22Rv1 (cell line): ENCODE measurements around the gene GALR3.

ENCODE experiments used
- H3K27ac ChIP-seq: fragments of 450-650 bp; 2 replicates; pipeline ENCODE4 v1.5.1; 2017
- ZFX ChIP-seq: fragments of 450-650 bp; IDR thresholded peaks from 2 replicates; pipeline ENCODE4 v1.6.1; 2017; ENCODE audit warnings: antibody characterized with exemption, borderline replicate concordance
- TF ChIP-seq, protein P1 (sequence below): fragments of 450-650 bp; IDR thresholded peaks from 2 replicates; pipeline ENCODE4 v1.5.1; 2017; ENCODE audit warnings: mild to moderate bottlenecking

GALR3 gene

DNA sequence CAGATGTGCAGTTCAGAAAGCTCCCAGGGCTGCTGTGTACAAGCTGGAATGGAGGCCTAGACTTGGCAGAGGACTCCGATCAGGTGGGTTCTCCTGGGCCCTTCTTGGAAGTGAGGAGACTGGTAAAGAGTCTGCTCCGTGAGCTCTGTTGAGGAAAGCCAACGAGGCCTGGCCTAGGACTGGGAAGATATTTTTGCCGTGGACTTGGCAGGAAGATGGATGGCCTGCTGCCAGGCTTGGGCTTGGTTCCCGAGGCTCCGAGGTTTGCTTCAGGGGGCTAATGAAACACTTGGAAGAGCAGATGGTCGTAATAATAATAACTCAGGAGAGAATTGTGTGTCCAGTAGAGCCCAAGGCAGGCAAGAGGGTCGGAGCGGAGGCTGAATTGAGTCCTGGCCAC lies 3.9 kb downstream of the GALR3 start:
- no peak overlapping the region for H3K27ac ChIP-seq
- TF ChIP-seq, protein P1, sequence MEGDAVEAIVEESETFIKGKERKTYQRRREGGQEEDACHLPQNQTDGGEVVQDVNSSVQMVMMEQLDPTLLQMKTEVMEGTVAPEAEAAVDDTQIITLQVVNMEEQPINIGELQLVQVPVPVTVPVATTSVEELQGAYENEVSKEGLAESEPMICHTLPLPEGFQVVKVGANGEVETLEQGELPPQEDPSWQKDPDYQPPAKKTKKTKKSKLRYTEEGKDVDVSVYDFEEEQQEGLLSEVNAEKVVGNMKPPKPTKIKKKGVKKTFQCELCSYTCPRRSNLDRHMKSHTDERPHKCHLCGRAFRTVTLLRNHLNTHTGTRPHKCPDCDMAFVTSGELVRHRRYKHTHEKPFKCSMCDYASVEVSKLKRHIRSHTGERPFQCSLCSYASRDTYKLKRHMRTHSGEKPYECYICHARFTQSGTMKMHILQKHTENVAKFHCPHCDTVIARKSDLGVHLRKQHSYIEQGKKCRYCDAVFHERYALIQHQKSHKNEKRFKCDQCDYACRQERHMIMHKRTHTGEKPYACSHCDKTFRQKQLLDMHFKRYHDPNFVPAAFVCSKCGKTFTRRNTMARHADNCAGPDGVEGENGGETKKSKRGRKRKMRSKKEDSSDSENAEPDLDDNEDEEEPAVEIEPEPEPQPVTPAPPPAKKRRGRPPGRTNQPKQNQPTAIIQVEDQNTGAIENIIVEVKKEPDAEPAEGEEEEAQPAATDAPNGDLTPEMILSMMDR = no peak
- no peak for TF ChIP-seq ZFX

DNA sequence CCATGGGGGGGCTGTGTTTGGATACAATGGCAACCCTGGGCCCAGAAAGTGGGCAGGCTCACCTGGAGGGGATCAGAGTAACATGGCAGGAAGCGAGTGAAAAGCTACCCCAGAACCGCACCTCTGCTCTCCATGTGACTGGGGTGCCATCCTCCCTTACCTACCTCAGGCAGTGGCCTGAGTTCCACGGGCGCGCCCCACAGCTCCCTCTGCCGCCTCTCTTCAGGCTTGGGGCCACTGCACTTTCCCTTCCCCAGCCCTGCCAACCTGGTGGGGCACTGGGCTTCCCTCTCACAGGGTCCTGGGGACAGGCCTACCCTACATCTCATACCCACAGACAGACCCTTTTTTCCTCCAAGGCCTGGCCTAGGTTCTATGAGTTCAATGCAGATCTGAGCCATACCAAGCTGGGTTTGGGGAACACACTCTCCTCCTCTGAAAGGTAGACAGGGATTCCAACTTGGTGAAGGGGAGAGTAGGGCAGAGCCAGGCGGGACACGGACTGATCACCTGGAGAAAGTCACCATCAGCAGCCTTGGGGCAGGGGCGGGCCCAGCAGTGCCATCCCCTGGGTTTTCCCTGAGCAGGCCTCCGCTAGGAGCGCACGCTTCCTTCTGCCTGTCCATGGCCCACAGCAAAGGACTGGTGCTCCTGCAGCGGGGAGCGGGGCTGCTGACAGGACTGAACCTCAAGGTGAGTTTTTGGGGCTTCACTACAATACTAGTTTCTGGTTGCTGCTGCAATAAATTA lies 7.1 kb downstream of the GALR3 start:
- H3K27ac ChIP-seq = no peak overlapping the region
- TF ChIP-seq, protein P1 = no peak
- no peak for TF ChIP-seq ZFX

DNA sequence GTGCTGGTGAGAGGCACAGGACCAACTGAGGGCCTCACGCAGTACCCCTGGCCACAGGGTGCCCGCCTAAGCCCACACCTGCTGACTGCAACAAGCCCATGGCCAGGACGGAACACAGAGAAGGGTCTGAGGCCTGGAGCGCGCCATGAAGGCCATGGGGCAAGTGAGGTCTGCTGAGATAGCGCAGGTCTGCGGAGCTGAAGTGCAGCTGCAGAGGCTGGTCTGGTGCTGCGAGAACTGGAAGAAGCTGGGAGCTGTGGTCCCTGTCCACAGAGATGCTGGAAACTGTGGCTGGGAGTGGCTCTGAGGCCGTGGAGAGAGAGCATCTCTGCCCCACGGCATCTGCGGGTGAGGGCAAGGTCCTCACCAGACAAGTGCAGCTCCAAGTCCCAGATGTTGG lies 8.3 kb downstream of the GALR3 start:
- TF ChIP-seq, protein P1 = no peak
- no peak for TF ChIP-seq ZFX
- H3K27ac ChIP-seq = no peak overlapping the region

DNA sequence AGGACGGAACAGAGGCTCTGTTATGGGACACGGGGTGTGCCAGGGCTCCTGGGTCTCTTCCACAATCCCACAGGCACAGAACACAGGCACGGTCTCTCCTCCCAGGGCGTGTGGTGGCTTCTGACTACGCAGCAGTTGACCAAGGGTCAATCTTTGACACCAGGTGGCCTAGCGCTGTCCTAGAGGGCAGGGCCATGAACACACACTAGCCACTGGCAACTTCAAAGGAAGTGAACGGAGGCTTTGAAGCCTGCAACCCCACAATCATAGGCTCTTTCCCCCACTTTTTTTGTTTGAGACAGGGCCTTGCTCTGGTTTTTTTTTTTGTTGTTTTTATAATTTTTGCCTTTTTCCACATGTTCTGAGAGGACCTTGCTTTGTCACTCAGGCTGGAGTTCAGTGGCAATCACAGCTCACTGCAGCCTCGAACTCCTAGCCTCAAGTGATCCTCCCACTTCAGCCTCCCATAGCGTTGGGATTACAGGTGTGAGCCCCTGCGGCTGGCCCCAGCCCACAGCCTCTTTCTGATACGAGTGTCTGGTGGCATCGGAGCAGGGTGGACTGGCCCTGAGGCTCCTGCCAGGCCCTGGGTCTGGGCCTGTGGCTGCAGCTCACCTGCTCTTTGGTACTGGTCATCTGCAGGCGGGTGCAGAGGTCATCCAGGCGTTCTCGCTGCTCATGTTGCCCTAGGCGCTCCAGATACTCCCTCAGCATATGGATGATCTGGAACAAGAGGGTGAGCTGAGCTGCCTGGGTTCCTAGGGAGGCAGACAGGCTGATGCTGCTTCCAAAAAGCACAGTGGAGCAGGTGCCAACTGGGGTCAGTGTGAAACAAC lies 9.1 kb downstream of the GALR3 start:
- TF ChIP-seq, protein P1 = no peak
- TF ChIP-seq ZFX = no peak
- H3K27ac ChIP-seq = no peak overlapping the region

DNA sequence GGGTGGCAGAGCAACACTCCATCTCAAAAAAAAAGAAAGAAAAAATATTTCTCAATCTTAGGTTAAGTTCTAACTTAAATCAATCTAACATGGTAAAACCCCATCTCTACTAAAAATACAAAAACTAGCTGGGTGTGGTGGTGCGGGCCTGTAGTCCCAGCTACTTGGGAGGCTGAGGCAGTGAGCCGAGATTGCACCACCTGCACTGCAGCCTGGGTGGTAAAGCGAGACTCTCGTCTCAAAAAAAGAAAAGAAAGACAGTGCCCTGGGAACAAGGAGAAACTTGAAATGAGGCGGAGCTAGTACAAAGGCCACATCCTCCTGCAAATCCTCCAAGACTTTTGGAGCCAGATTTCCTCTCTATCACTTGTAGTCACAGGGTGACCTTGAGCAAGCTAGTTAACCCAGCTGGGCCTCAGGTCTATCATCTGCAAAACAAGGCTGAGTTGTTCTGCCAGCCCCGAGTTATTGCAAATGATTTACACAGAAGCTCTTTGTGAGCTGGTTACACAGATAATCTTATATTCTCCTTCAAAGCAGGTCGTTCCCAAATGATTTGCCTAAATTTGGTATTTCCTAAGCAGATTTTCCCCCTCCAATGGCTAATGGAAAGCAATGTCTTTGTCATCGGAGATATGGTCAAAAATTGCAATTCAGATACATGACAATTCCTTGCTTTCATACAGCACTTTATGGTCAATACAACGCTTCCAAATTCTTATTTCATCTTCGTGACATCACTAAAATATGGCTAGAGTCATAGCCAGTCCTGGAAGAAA lies 19.0 kb downstream of the GALR3 start:
- H3K27ac ChIP-seq = peak overlapping the region; percentile 97; the same call in 1 of the 2 replicates
- no peak for TF ChIP-seq ZFX
- TF ChIP-seq, protein P1 = no peak

DNA sequence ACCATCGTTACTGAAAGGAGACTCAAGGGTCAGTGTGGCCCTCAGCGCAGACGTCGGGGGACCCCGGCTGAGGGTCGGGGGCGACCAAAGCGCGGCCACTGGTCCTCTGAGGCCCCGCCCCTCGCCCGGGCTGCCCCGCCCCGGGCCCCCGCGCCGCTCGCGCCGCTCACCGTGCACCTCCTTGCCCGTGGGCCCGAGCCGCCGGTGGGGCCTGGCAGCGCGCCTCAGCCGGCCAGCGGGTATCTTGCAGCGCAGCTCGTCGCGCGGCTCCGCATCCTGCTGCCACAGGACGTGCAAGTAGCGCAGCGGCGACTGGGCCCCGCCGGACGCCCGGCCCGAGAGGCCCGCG lies 20.5 kb downstream of the GALR3 start:
- peak overlapping the region; percentile 97 for H3K27ac ChIP-seq
- 0 out of 2 replicates have a peak, but pooled peaks have one; percentile 21 for TF ChIP-seq ZFX
- TF ChIP-seq, protein P1 = no peak
